HepG2 (cell line): Measurements from ENCODE around the gene AAMP. TPM values are rescaled to one million over a fixed set of nuclear protein-coding genes. Genes with fewer than 3 reads are reported as not detected.

ENCODE experiments used
- BRD4 ChIP-seq: sonication (generic); formaldehyde crosslinking; IDR thresholded peaks from 2 replicates; pipeline ENCODE4 v1.4.0; 2020; ENCODE audit warnings: missing genetic modification reagents
- CCDC6 ChIP-seq: sonication (generic); formaldehyde crosslinking; IDR thresholded peaks from 2 replicates; pipeline ENCODE4 v1.8.1; 2022; ENCODE audit warnings: mild to moderate bottlenecking, missing genetic modification reagents, moderate library complexity
- E2F2 ChIP-seq: sonication (generic); formaldehyde crosslinking; IDR thresholded peaks from 2 replicates; pipeline ENCODE4 v1.4.0; 2020; ENCODE audit warnings: missing genetic modification reagents, borderline replicate concordance
- HCFC1 ChIP-seq: fragments of 150-350 bp; IDR thresholded peaks from 2 replicates; pipeline ENCODE4 v1.6.1; 2014; ENCODE audit warnings: low read depth, low read length
- HNF4G ChIP-seq, 2 experiments: sonication (generic) in 1 of 2; formaldehyde crosslinking in 1 of 2; IDR thresholded peaks; 2 replicates each; pipeline versions ENCODE4 v1.4.0 to v1.6.1; 2011 to 2020; ENCODE audit warnings: borderline replicate concordance in 2 of 2, low read depth in 2 of 2, mild to moderate bottlenecking in 2 of 2, low read length in 1 of 2, missing genetic modification reagents in 1 of 2, moderate library complexity in 1 of 2
- HNRNPL ChIP-seq: fragments of 200-400 bp; formaldehyde crosslinking; IDR thresholded peaks from 2 replicates; pipeline ENCODE4 v1.6.1; 2017; ENCODE audit warnings: mild to moderate bottlenecking, low read depth, low read length
- IRX3 ChIP-seq: sonication (generic); formaldehyde crosslinking; IDR thresholded peaks from 2 replicates; pipeline ENCODE4 v1.8.1; 2023; ENCODE audit warnings: mild to moderate bottlenecking, low read depth, missing genetic modification reagents, borderline replicate concordance
- KLF13 ChIP-seq: sonication (generic); formaldehyde crosslinking; IDR thresholded peaks from 2 replicates; pipeline ENCODE4 v1.4.0; 2020; ENCODE audit warnings: mild to moderate bottlenecking, missing genetic modification reagents
- MTF1 ChIP-seq: sonication (generic); formaldehyde crosslinking; IDR thresholded peaks from 2 replicates; pipeline ENCODE4 v1.5.0; 2020; ENCODE audit warnings: missing genetic modification reagents
- SOX6 ChIP-seq, 2 experiments: fragments of 450-650 bp in 1 of 2; sonication (generic) in 1 of 2; formaldehyde crosslinking in 1 of 2; IDR thresholded peaks; 2 replicates each; pipeline versions ENCODE4 v1.4.0 to v1.6.1; 2017 to 2020; ENCODE audit warnings: antibody characterized with exemption in 1 of 2, mild to moderate bottlenecking in 1 of 2, missing genetic modification reagents in 1 of 2
- TFE3 ChIP-seq: IDR thresholded peaks from 2 replicates; pipeline ENCODE4 v1.6.1; 2016
- ZBTB8A ChIP-seq: sonication (generic); formaldehyde crosslinking; IDR thresholded peaks from 2 replicates; pipeline ENCODE4 v1.4.0; 2020; ENCODE audit warnings: mild to moderate bottlenecking, low read depth, missing genetic modification reagents, borderline replicate concordance
- ZFX ChIP-seq: sonication (generic); formaldehyde crosslinking; IDR thresholded peaks from 2 replicates; pipeline ENCODE4 v1.4.0; 2020; ENCODE audit warnings: mild to moderate bottlenecking, low read depth, missing genetic modification reagents, moderate library complexity
- ZHX1 ChIP-seq: sonication (generic); formaldehyde crosslinking; IDR thresholded peaks from 2 replicates; pipeline ENCODE4 v1.8.1; 2022; ENCODE audit warnings: low read depth, mild to moderate bottlenecking, missing genetic modification reagents
- ZNF570 ChIP-seq: sonication (generic); formaldehyde crosslinking; IDR thresholded peaks from 2 replicates; pipeline ENCODE4 v1.4.0; 2020; ENCODE audit warnings: mild to moderate bottlenecking, missing genetic modification reagents, borderline replicate concordance
- ZNF749 ChIP-seq: sonication (generic); formaldehyde crosslinking; IDR thresholded peaks from 2 replicates; pipeline ENCODE4 v1.8.0; 2022; ENCODE audit warnings: mild to moderate bottlenecking, missing genetic modification reagents, moderate library complexity, borderline replicate concordance
- ZNF776 ChIP-seq: sonication (generic); formaldehyde crosslinking; IDR thresholded peaks from 2 replicates; pipeline ENCODE4 v1.4.0; 2020; ENCODE audit warnings: mild to moderate bottlenecking, missing genetic modification reagents
- ZSCAN29 ChIP-seq: sonication (generic); formaldehyde crosslinking; conservative IDR thresholded peaks from 2 replicates; pipeline ENCODE4 v1.4.0; 2020; ENCODE audit warnings: mild to moderate bottlenecking, missing genetic modification reagents
- polyA plus RNA-seq, 8 experiments: library from polyadenylated mRNA; depleted of rRNA in 3 of 8; stranded (reverse) in 7 of 8; unstranded in 1 of 8; fragments of >200 nt; fragmentation: Illumina TruSeq in 4 of 8; extraction: Trizol in 4 of 8; gene quantifications; 2 replicates each; pipeline versions ENCODE4 v1.2.1 to v1.2.3, GENCODE V29; 2011 to 2016; ENCODE audit warnings: low read depth in 4 of 8, missing spikeins in 1 of 8, mixed read lengths in 1 of 8; ENCODE audit not compliant: insufficient read depth in 1 of 8
- total RNA-seq, 5 experiments: library from RNA; depleted of rRNA; stranded (reverse); fragments of >200 nt; fragmentation: Illumina TruSeq; extraction: Trizol; gene quantifications; 2 replicates each; pipeline ENCODE4 v1.2.3, GENCODE V29; 2016; ENCODE audit warnings: low read depth in 1 of 5
- TF ChIP-seq, protein P1 (sequence below): sonication (generic); formaldehyde crosslinking; conservative IDR thresholded peaks from 2 replicates; pipeline ENCODE4 v1.4.0; 2020; ENCODE audit warnings: mild to moderate bottlenecking, missing genetic modification reagents, moderate library complexity

The AAMP gene
- total and polyA plus RNA-seq, 2 of the 13 experiments (the other 11 are each of a cell fraction or from before 2014, with no cell fraction given) = 110 to 186 TPM

DNA sequence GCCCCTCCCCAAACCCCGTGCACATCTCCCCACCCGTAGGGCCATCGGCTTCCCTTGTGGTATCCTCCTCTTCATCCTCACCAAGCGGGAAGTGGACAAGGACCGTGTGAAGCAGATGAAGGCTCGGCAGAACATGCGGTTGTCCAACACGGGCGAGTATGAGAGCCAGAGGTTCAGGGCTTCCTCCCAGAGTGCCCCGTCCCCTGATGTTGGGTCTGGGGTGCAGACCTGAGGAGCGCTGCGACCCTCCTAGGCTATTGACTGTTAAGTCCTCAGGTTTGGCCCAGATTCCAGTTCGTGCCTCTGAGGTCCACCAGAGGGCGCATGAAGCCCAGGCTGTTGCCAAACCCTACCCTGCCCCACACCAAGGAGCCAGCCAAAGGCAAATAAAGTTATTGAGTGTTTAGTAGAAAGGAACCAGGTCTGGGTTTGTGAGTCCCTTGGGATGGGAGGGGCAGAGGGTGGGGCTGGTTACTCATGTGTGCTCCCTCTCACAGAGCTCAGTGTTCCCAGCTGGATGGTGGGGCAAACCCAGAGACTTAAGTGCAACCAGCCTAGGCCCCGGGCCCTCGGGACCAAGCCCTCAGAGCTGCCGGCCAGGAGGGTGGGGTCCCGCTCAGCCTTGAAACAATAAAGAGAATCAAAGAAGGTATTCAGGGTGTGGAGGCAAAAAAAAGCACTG lies 2.7 kb upstream of the AAMP start (continued):
- TF ChIP-seq CCDC6 (CRISPR knock-in tag) (0 out of 2 replicates have a peak, but pooled peaks have one; percentile 48), ZSCAN29 (CRISPR knock-in tag) (no peak), E2F2 (no peak), HNF4G (IDR thresholded peaks at IDR 0.05; ENCODE audit: borderline replicate concordance, low read depth, low read length) (no peak), HNF4G (CRISPR knock-in tag; IDR thresholded peaks at IDR 0.05; ENCODE audit: borderline replicate concordance, low read depth) (no peak), KLF13 (CRISPR knock-in tag) (no peak), BRD4 (CRISPR knock-in tag) (no peak), ZNF570 (CRISPR knock-in tag) (no peak), TFE3 (CRISPR knock-in tag) (no peak), SOX6 (IDR thresholded peaks at IDR 0.05) (no peak), SOX6 (CRISPR knock-in tag; IDR thresholded peaks at IDR 0.05) (0 out of 2 replicates have a peak, but pooled peaks have one; percentile 32), ZNF776 (CRISPR knock-in tag) (no peak), ZFX (no peak; the same call in 1 of the 2 replicates), ZBTB8A (CRISPR knock-in tag) (no peak), ZHX1 (no peak), HCFC1 (no peak), ZNF749 (no peak), HNRNPL (0 out of 2 replicates have a peak, but pooled peaks have one; percentile 19), IRX3 (no peak), MTF1 (CRISPR knock-in tag) (no peak)
- TF ChIP-seq, protein P1, sequence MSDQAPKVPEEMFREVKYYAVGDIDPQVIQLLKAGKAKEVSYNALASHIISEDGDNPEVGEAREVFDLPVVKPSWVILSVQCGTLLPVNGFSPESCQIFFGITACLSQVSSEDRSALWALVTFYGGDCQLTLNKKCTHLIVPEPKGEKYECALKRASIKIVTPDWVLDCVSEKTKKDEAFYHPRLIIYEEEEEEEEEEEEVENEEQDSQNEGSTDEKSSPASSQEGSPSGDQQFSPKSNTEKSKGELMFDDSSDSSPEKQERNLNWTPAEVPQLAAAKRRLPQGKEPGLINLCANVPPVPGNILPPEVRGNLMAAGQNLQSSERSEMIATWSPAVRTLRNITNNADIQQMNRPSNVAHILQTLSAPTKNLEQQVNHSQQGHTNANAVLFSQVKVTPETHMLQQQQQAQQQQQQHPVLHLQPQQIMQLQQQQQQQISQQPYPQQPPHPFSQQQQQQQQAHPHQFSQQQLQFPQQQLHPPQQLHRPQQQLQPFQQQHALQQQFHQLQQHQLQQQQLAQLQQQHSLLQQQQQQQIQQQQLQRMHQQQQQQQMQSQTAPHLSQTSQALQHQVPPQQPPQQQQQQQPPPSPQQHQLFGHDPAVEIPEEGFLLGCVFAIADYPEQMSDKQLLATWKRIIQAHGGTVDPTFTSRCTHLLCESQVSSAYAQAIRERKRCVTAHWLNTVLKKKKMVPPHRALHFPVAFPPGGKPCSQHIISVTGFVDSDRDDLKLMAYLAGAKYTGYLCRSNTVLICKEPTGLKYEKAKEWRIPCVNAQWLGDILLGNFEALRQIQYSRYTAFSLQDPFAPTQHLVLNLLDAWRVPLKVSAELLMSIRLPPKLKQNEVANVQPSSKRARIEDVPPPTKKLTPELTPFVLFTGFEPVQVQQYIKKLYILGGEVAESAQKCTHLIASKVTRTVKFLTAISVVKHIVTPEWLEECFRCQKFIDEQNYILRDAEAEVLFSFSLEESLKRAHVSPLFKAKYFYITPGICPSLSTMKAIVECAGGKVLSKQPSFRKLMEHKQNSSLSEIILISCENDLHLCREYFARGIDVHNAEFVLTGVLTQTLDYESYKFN = no peak
